Keratinocyte (primary cell): ENCODE measurements around the gene DHX58. TPM values are rescaled to one million over a fixed set of nuclear protein-coding genes. Genes with fewer than 3 reads are reported as not detected.
A peak's percentile ranks its signal among the peaks of the same experiment; 100 is the strongest.

Experiments
- DNase-seq: peaks from one replicate; pipeline ENCODE4 v3.0.0-alpha.2; 2011; ENCODE audit warnings: low read depth, missing footprints, low spot score
- FAIRE-seq: peaks from 2 replicates; lab custom pipeline; 2011; peaks lifted over from hg19 to GRCh38; lab: Jason Lieb, UNC
- H2AFZ ChIP-seq: 2 replicates; pipeline ENCODE4 v1.6.0; 2012; ENCODE audit warnings: low read length, control low read depth, inconsistent platforms; ENCODE audit not compliant: control insufficient read depth
- H3K27ac ChIP-seq: 2 replicates; pipeline ENCODE4 v1.5.1; 2011; ENCODE audit warnings: low read length; ENCODE audit not compliant: control insufficient read depth, insufficient read depth
- H3K27me3 ChIP-seq: 3 replicates; pipeline ENCODE4 v1.6.0; 2011; ENCODE audit warnings: low read length; ENCODE audit not compliant: control insufficient read depth, insufficient read depth; ENCODE audit errors: extremely low read depth
- H3K36me3 ChIP-seq, 2 experiments: 2 replicates in 1 of 2; 3 replicates in 1 of 2; pipeline ENCODE4 v1.5.1; 2011; ENCODE audit warnings: low read length in 2 of 2, mild to moderate bottlenecking in 1 of 2; ENCODE audit not compliant: control insufficient read depth in 2 of 2, insufficient read depth in 2 of 2; ENCODE audit errors: extremely low read depth in 1 of 2
- H3K4me1 ChIP-seq: 3 replicates; pipeline ENCODE4 v1.5.1; 2011; ENCODE audit warnings: low read length; ENCODE audit not compliant: control insufficient read depth, insufficient read depth; ENCODE audit errors: extremely low read depth
- H3K4me2 ChIP-seq: 3 replicates; pipeline ENCODE4 v1.6.0; 2011; ENCODE audit warnings: low read depth, low read length; ENCODE audit not compliant: control insufficient read depth, insufficient read depth; ENCODE audit errors: extremely low read depth
- H3K4me3 ChIP-seq, 3 experiments: fragments of 200-600 bp in 1 of 3; sonication (generic) in 1 of 3; 2 replicates in 2 of 3; 3 replicates in 1 of 3; pipeline ENCODE4 v1.5.1; 2011 to 2016; ENCODE audit warnings: low read length in 3 of 3, mild to moderate bottlenecking in 3 of 3, control low read depth in 2 of 3, inconsistent platforms in 1 of 3, low read depth in 1 of 3, mixed read lengths in 1 of 3, mixed run types in 1 of 3, moderate library complexity in 1 of 3; ENCODE audit not compliant: control insufficient read depth in 2 of 3, insufficient read depth in 2 of 3; ENCODE audit errors: extremely low read depth in 1 of 3
- H3K79me2 ChIP-seq: 2 replicates; pipeline ENCODE4 v1.6.0; 2012; ENCODE audit warnings: low read length; ENCODE audit not compliant: control insufficient read depth, insufficient read depth
- H3K9ac ChIP-seq: 3 replicates; pipeline ENCODE4 v1.6.0; 2011; ENCODE audit warnings: low read length; ENCODE audit not compliant: control insufficient read depth, insufficient read depth; ENCODE audit errors: extremely low read depth
- H3K9me1 ChIP-seq: 3 replicates; pipeline ENCODE4 v1.6.0; 2011; ENCODE audit warnings: low read length; ENCODE audit not compliant: control insufficient read depth, insufficient read depth; ENCODE audit errors: extremely low read depth
- H3K9me3 ChIP-seq: 2 replicates; pipeline ENCODE4 v1.5.1; 2012; ENCODE audit warnings: low read depth, low read length; ENCODE audit not compliant: control insufficient read depth
- H4K20me1 ChIP-seq: 3 replicates; pipeline ENCODE4 v1.6.0; 2011; ENCODE audit warnings: low read length; ENCODE audit not compliant: control insufficient read depth, insufficient read depth; ENCODE audit errors: extremely low read depth
- EZH2 ChIP-seq: IDR thresholded peaks from one replicate; pipeline ENCODE4 v1.6.1; 2012; ENCODE audit warnings: inconsistent platforms, mild to moderate bottlenecking, low read length, moderate library complexity
- dilution Hi-C: fragments of 300-500 bp; cut with MboI; formaldehyde crosslinking; loops from one replicate; pipeline ENCODE4 v1.7.0; 2020; ENCODE audit warnings: low sequenced_read_pairs; ENCODE audit not compliant: extremely low pct_ligation_motif_present
- polyA plus RNA-seq, 5 experiments: library from polyadenylated mRNA; depleted of rRNA in 3 of 5; stranded (reverse) in 3 of 5; stranded (forward) in 1 of 5; unstranded in 1 of 5; fragments of >200 nt; gene quantifications; 1 replicate in 1 of 5; 2 replicates in 3 of 5; 3 replicates in 1 of 5; pipeline versions ENCODE4 v1.2.1 to v1.2.3, GENCODE V29; 2011 to 2012; ENCODE audit warnings: missing spikeins in 2 of 5, low read depth in 1 of 5, low replicate concordance in 1 of 5
- TF ChIP-seq, protein P1 (sequence below), 3 experiments: IDR thresholded peaks in 1 of 3; conservative IDR thresholded peaks in 1 of 3; optimal IDR thresholded peaks in 1 of 3; 2 replicates in 2 of 3; 3 replicates in 1 of 3; pipeline versions ENCODE3 to v1.5.1; 2011; ENCODE audit warnings: low read length in 3 of 3, mild to moderate bottlenecking in 3 of 3, moderate library complexity in 2 of 3, control low read depth in 1 of 3, inconsistent platforms in 1 of 3; ENCODE audit not compliant: insufficient read depth in 2 of 3; ENCODE audit errors: extremely low read depth in 1 of 3

DHX58 gene
- polyA plus RNA-seq, 1 donor (not counting 4 experiments of a cell fraction or from before 2014, with no cell fraction given) = 5.2 TPM

DNA sequence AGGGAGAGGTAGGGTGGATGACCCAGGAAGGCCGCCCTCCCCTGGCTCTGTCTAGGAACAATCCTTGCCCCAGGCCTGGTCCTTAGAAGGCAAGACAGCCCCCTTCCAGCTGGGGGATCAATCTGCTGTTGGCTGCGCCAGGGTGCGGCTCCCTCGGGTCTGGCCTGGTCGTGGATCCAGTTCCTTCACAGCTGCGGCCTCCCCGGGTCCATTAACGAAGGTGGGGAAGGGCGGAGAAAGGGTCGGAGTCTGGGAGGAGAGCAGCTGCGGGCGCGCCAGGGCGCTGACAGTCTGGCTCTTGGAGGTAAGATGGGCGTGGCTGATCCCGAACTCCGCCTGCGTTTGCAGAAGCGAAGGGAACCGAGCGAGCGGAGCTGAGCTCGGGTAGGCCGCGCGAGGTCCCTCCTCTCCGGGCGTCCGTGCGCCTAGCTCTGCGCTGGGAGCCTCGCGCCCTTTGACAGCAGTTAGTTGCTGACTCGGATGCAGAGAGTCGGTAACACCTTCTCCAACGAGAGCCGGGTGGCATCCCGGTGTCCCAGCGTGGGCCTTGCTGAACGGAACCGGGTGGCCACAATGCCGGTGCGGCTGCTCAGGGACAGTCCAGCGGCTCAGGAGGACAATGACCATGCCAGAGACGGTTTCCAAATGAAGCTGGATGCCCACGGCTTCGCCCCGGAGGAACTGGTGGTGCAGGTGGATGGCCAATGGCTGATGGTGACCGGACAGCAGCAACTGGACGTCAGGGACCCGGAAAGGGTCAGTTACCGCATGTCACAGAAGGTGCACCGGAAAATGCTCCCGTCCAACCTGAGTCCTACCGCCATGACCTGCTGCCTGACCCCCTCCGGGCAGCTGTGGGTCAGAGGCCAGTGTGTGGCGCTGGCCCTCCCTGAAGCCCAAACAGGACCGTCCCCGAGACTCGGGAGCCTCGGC lies 10.1 kb upstream of the DHX58 start, which contains the start of gene HSPB9:
TSS of gene HSPB9 (plus strand) at position 434 of the 933 bp plus-strand sequence. CDS start at position 481, 47 bp downstream.
- no peaks in the 10 kb centered on the region for H4K20me1 ChIP-seq
- H3K79me2 ChIP-seq = peaks cover 3% of the 10 kb centered on the region
- no peaks in the 10 kb centered on the region for H3K9me1 ChIP-seq
- H3K4me3 ChIP-seq = no peak within 1 kb of the TSS
- FAIRE-seq (peak; percentile 32), DNase-seq (no peak)
- dilution Hi-C loops = no loop called here
- peaks cover 11 to 18% of the 10 kb centered on the region in 2 experiments for H3K36me3 ChIP-seq
- no peak within 1 kb of the TSS for H3K27ac ChIP-seq
- H3K4me2 ChIP-seq = peak within 1 kb of the TSS; percentile 63
- H3K4me1 ChIP-seq = peaks cover 23% of the 10 kb centered on the region
- no peaks in the 10 kb centered on the region for H3K27me3 ChIP-seq
- H3K9ac ChIP-seq = no peak within 1 kb of the TSS
- no peaks in the 10 kb centered on the region for H3K9me3 ChIP-seq
- no peak within 1 kb of the TSS for H2AFZ ChIP-seq
- TF ChIP-seq EZH2 = no peak
- TF ChIP-seq, protein P1, sequence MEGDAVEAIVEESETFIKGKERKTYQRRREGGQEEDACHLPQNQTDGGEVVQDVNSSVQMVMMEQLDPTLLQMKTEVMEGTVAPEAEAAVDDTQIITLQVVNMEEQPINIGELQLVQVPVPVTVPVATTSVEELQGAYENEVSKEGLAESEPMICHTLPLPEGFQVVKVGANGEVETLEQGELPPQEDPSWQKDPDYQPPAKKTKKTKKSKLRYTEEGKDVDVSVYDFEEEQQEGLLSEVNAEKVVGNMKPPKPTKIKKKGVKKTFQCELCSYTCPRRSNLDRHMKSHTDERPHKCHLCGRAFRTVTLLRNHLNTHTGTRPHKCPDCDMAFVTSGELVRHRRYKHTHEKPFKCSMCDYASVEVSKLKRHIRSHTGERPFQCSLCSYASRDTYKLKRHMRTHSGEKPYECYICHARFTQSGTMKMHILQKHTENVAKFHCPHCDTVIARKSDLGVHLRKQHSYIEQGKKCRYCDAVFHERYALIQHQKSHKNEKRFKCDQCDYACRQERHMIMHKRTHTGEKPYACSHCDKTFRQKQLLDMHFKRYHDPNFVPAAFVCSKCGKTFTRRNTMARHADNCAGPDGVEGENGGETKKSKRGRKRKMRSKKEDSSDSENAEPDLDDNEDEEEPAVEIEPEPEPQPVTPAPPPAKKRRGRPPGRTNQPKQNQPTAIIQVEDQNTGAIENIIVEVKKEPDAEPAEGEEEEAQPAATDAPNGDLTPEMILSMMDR (optimal IDR thresholded peaks at IDR 0.05 in 1 of 3, IDR thresholded peaks at IDR 0.05 in 1 of 3, conservative IDR thresholded peaks at IDR 0.05 in 1 of 3; ENCODE audit: extremely low read depth in 1 of 3, insufficient read depth in 2 of 3, low read length in 3 of 3) = no peak

DNA sequence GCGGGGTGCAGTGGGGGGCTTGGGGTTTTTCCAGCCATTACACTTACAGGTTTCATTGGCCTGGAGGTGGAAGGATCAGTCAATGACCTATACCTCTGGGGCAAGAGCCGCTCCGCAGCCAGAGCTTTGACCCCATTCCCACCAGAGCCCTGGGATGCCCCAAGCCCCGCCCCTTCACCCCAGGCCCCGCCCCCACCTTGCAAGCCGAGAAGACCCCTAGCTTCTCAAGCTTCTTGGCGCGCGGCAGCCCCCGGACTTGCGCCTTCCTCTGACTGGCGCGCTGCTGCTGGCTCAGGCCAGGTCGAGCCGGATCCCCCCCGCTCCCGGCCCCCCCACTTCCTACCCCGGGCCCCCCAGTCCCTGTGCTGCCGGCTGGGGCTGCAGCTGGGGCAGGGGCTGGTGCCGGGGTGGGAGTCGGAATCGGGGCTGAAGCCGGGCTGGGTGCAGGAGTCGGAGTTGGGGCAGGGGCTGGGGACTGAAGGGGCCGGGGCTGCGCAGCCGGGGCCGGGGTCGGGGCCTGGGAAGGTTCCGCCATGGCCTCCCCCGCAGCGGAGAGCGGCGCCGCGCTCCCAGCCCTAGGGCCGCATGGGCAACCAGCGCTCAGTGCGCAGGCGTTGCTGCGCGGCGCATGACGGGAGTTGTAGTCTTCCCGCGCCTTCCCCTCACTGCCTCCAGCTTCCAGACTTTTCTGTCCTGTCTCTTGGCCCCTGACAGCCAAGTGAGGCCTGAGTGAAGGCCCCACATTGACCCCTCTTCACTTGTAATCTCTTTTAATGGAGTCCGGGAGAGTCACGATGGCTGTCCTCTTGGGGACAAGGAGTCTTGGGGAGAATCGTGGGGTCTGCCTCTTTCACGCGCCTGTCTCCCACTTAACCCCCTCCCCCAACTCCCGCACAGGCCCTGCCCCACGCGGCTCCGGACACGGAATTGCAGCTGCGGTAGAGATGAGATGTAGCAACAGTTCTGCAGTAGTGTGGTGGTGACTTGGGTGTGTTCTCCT lies 8.6 kb upstream of the DHX58 start, which contains the start of gene KAT2A:
TSS of gene KAT2A (minus strand) at position 598 of the 1,000 bp plus-strand sequence. CDS start at position 535, 63 bp downstream.
- Histone ChIP-seq H3K9ac (peak within 1 kb of the TSS; percentile 29), H3K27ac (no peak within 1 kb of the TSS), H3K4me2 (peak within 1 kb of the TSS; percentile 88), H3K27me3 (no peaks in the 10 kb centered on the region), H2AFZ (no peak within 1 kb of the TSS), H3K9me1 (no peaks in the 10 kb centered on the region), H4K20me1 (no peaks in the 10 kb centered on the region), H3K9me3 (no peaks in the 10 kb centered on the region), H3K79me2 (peaks cover 3% of the 10 kb centered on the region), H3K4me3 (peak within 1 kb of the TSS; percentile 67 to 75 (median 68)), H3K36me3 (peaks cover 20 to 25% of the 10 kb centered on the region in 2 experiments), H3K4me1 (peaks cover 23% of the 10 kb centered on the region)
- DNase-seq (no peak), FAIRE-seq (peak; percentile 84)
- no peak for TF ChIP-seq EZH2
- TF ChIP-seq, protein P1 (optimal IDR thresholded peaks at IDR 0.05 in 1 of 3, IDR thresholded peaks at IDR 0.05 in 1 of 3, conservative IDR thresholded peaks at IDR 0.05 in 1 of 3; ENCODE audit: extremely low read depth in 1 of 3, insufficient read depth in 2 of 3, low read length in 3 of 3) = no peak
- dilution Hi-C loops = no loop called here
